Neural cell (in vitro differentiated cells): Measurements from ENCODE around the gene SSX2IP. TPM values are rescaled to one million over a fixed set of nuclear protein-coding genes. Genes with fewer than 3 reads are reported as not detected.

Experiments used
- H2AFZ ChIP-seq: fragments of 200-600, 300-800 bp; sonication (generic), shearing (Covaris generic); 2 replicates; pipeline ENCODE4 v1.6.0; 2014; ENCODE audit warnings: low read depth, mild to moderate bottlenecking, antibody characterized with exemption, low read length, moderate library complexity
- H3F3A ChIP-seq: fragments of 200-600 bp; shearing (Covaris generic); 2 replicates; pipeline ENCODE4 v1.6.1; 2016; ENCODE audit warnings: mild to moderate bottlenecking, moderate library complexity, mixed read lengths, antibody characterized with exemption, low read length; ENCODE audit not compliant: insufficient read depth, poor library complexity, severe bottlenecking
- H3K27ac ChIP-seq: fragments of 200-600, 300-800 bp; sonication (generic), shearing (Covaris generic); 2 replicates; pipeline ENCODE4 v1.5.1; 2014; ENCODE audit warnings: mild to moderate bottlenecking, low read length, moderate library complexity
- H3K27me3 ChIP-seq: fragments of 300-800, 200-600 bp; sonication (generic), shearing (Covaris generic); 2 replicates; pipeline ENCODE4 v1.6.0; 2014; ENCODE audit warnings: mild to moderate bottlenecking, low read depth, low read length, moderate library complexity; ENCODE audit not compliant: insufficient read depth
- H3K36me3 ChIP-seq: fragments of 300-800, 200-600 bp; sonication (generic), shearing (Covaris generic); 2 replicates; pipeline ENCODE4 v1.5.1; 2014; ENCODE audit warnings: mild to moderate bottlenecking, antibody characterized with exemption, low read length, moderate library complexity; ENCODE audit not compliant: insufficient read depth
- H3K4me2 ChIP-seq: fragments of 300-800, 200-600 bp; sonication (generic), shearing (Covaris generic); 2 replicates; pipeline ENCODE4 v1.6.0; 2014; ENCODE audit warnings: mild to moderate bottlenecking, low read length
- H3K4me3 ChIP-seq: fragments of 300-800, 200-600 bp; sonication (generic), shearing (Covaris generic); 2 replicates; pipeline ENCODE4 v1.5.1; 2014; ENCODE audit warnings: mild to moderate bottlenecking, low read length, moderate library complexity
- H3K79me2 ChIP-seq: fragments of 200-600 bp; shearing (Covaris generic); replicated peaks from 2 replicates; pipeline ENCODE4 v1.6.0; 2014; ENCODE audit warnings: mild to moderate bottlenecking, low read length, moderate library complexity; ENCODE audit not compliant: insufficient read depth
- H3K9ac ChIP-seq: fragments of 300-800, 200-600 bp; sonication (generic), shearing (Covaris generic); 2 replicates; pipeline ENCODE4 v1.6.1; 2016; ENCODE audit warnings: mild to moderate bottlenecking, low read length, mixed read lengths
- H3K9me2 ChIP-seq: fragments of 200-600 bp; shearing (Covaris generic); 2 replicates; pipeline ENCODE4 v1.6.1; 2016; ENCODE audit warnings: mild to moderate bottlenecking, low read length, mixed read lengths; ENCODE audit not compliant: insufficient read depth
- H3K9me3 ChIP-seq: fragments of 200-600, 300-800 bp; sonication (generic), shearing (Covaris generic); 2 replicates; pipeline ENCODE4 v1.6.1; 2016; ENCODE audit warnings: mild to moderate bottlenecking, mixed run types, low read length, moderate library complexity, mixed read lengths
- H4K20me1 ChIP-seq: fragments of 200-600 bp; shearing (Covaris generic); 2 replicates; pipeline ENCODE4 v1.6.1; 2016; ENCODE audit warnings: mild to moderate bottlenecking, mixed run types; ENCODE audit not compliant: insufficient read depth
- EP300 ChIP-seq: fragments of 450-650 bp; conservative IDR thresholded peaks from 2 replicates; pipeline ENCODE4 v1.6.1; 2014; ENCODE audit warnings: antibody characterized with exemption, mild to moderate bottlenecking, moderate library complexity; ENCODE audit not compliant: poor library complexity, severe bottlenecking
- EZH2 ChIP-seq: fragments of 200-600, 300-800 bp; shearing (Covaris generic), sonication (generic); IDR thresholded peaks from 2 replicates; pipeline ENCODE4 v1.6.1; 2014; ENCODE audit warnings: antibody characterized with exemption, low read length, borderline replicate concordance, mild to moderate bottlenecking; ENCODE audit not compliant: insufficient read depth, poor library complexity, severe bottlenecking
- MXI1 ChIP-seq: fragments of 450-650 bp; conservative IDR thresholded peaks from 2 replicates; pipeline ENCODE4 v1.6.1; 2014; ENCODE audit warnings: antibody characterized with exemption, mild to moderate bottlenecking; ENCODE audit not compliant: poor library complexity, severe bottlenecking
- POLR2AphosphoS5 ChIP-seq: IDR thresholded peaks from 2 replicates; pipeline ENCODE4 v1.6.1; 2012
- RAD21 ChIP-seq: fragments of 450-650 bp; conservative IDR thresholded peaks from 2 replicates; pipeline ENCODE4 v1.6.1; 2014; ENCODE audit warnings: antibody characterized with exemption, mild to moderate bottlenecking, moderate library complexity
- SMC3 ChIP-seq: fragments of 450-650 bp; conservative IDR thresholded peaks from 2 replicates; pipeline ENCODE4 v1.6.1; 2014; ENCODE audit warnings: antibody characterized with exemption, mild to moderate bottlenecking, moderate library complexity; ENCODE audit not compliant: poor library complexity
- TAF1 ChIP-seq: IDR thresholded peaks from 2 replicates; pipeline ENCODE4 v1.6.1; 2012; ENCODE audit warnings: low read depth
- polyA plus RNA-seq: library from polyadenylated mRNA; depleted of rRNA; stranded (reverse); fragments of >200 nt; gene quantifications from 2 replicates; pipeline ENCODE4 v1.2.3, GENCODE V29; 2014
- TF ChIP-seq, protein P1 (sequence below): fragments of 450-650 bp; IDR thresholded peaks from 2 replicates; pipeline ENCODE4 v1.5.1; 2014; ENCODE audit warnings: antibody characterized with exemption, mild to moderate bottlenecking, moderate library complexity; ENCODE audit not compliant: poor library complexity, severe bottlenecking
- TF ChIP-seq, protein P2 (sequence below): IDR thresholded peaks from 2 replicates; pipeline ENCODE4 v1.6.1; 2012; ENCODE audit warnings: borderline replicate concordance

The SSX2IP gene
- polyA plus RNA-seq, 1 donor from 2014 or later = 21.7 TPM

DNA sequence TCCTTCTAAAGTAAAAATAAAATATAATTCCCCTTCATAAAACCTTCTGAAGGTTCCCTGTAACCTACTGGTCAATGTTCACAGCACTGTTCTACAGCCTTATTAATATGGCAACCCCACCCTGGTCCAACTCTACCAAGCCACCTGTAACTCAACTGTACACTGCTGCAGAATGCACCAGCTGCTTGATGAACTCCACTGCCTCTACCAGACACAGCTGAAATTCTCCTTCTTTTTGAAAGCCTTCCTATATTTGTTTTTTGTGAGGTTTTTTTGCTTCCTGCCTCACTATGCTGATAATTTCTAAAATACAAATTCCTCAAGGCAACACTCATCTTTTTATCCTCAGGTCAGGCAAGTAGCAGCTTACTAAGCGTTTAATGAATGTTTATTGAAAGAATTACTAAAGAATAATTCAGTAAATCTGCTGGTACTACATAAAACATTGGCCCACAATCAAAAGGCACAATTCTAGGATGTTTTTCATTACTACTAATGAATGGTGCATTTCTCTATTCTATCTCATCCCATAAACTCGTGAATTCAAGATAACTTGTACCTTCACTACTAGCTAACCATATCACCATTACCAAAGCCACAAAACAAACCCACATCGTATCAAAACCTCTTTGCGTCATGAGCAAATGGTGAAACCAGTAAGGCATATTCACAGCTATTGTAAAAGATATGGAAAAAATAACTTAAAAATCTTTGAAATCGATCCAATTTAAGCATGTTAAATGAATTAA is 2.4 kb downstream of the SSX2IP start:
- Histone ChIP-seq H3K9me3 (no peaks in the 10 kb centered on the region), H3K27ac (no peak overlapping the region), H3K27me3 (no peaks in the 10 kb centered on the region)

DNA sequence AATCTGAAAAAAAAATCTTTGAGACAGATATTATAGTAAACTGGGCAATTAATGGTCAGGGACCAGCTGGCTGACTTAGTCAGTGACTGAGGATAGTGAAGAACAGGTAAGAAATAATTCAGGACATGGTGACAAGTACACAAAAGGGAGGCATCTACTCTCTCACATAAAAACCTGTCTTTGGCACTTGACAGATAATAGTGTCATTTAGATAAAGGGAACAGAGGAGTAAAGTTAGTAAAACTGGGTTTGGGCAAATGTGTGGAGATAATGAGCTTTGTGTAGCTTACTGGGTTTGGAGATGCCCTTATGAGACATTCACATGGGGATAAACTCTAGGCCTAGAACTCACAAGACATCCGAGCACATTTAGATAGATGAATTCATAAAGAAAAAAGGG is 4.0 kb downstream of the SSX2IP start:
- Histone ChIP-seq H3K27me3 (no peaks in the 10 kb centered on the region), H3K4me2 (no peak overlapping the region), H3F3A (no peaks in the 10 kb centered on the region), H3K4me3 (no peak overlapping the region), H2AFZ (no peak overlapping the region), H3K9ac (no peak overlapping the region), H3K9me2 (no peaks in the 10 kb centered on the region), H3K9me3 (no peaks in the 10 kb centered on the region), H3K79me2 (peaks cover 62% of the 10 kb centered on the region), H3K27ac (no peak overlapping the region), H3K36me3 (no peaks in the 10 kb centered on the region), H4K20me1 (no peaks in the 10 kb centered on the region)
- TF ChIP-seq EP300 (no peak), EZH2 (no peak), POLR2AphosphoS5 (no peak), RAD21 (no peak), TAF1 (no peak), SMC3 (no peak), MXI1 (no peak)
- TF ChIP-seq, protein P1, sequence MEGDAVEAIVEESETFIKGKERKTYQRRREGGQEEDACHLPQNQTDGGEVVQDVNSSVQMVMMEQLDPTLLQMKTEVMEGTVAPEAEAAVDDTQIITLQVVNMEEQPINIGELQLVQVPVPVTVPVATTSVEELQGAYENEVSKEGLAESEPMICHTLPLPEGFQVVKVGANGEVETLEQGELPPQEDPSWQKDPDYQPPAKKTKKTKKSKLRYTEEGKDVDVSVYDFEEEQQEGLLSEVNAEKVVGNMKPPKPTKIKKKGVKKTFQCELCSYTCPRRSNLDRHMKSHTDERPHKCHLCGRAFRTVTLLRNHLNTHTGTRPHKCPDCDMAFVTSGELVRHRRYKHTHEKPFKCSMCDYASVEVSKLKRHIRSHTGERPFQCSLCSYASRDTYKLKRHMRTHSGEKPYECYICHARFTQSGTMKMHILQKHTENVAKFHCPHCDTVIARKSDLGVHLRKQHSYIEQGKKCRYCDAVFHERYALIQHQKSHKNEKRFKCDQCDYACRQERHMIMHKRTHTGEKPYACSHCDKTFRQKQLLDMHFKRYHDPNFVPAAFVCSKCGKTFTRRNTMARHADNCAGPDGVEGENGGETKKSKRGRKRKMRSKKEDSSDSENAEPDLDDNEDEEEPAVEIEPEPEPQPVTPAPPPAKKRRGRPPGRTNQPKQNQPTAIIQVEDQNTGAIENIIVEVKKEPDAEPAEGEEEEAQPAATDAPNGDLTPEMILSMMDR = no peak
- TF ChIP-seq, protein P2, sequence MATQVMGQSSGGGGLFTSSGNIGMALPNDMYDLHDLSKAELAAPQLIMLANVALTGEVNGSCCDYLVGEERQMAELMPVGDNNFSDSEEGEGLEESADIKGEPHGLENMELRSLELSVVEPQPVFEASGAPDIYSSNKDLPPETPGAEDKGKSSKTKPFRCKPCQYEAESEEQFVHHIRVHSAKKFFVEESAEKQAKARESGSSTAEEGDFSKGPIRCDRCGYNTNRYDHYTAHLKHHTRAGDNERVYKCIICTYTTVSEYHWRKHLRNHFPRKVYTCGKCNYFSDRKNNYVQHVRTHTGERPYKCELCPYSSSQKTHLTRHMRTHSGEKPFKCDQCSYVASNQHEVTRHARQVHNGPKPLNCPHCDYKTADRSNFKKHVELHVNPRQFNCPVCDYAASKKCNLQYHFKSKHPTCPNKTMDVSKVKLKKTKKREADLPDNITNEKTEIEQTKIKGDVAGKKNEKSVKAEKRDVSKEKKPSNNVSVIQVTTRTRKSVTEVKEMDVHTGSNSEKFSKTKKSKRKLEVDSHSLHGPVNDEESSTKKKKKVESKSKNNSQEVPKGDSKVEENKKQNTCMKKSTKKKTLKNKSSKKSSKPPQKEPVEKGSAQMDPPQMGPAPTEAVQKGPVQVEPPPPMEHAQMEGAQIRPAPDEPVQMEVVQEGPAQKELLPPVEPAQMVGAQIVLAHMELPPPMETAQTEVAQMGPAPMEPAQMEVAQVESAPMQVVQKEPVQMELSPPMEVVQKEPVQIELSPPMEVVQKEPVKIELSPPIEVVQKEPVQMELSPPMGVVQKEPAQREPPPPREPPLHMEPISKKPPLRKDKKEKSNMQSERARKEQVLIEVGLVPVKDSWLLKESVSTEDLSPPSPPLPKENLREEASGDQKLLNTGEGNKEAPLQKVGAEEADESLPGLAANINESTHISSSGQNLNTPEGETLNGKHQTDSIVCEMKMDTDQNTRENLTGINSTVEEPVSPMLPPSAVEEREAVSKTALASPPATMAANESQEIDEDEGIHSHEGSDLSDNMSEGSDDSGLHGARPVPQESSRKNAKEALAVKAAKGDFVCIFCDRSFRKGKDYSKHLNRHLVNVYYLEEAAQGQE = no peak

More for the DNA sequence above, 2.4 kb downstream of the SSX2IP start:
- H3K9me2 ChIP-seq = no peaks in the 10 kb centered on the region
- H3K4me3 ChIP-seq = peak overlapping the region; percentile 80
- TF ChIP-seq MXI1 = no peak
- TF ChIP-seq TAF1 = no peak
- no peak for TF ChIP-seq SMC3
- TF ChIP-seq RAD21 = no peak
- TF ChIP-seq POLR2AphosphoS5 = no peak
- TF ChIP-seq, protein P2 = no peak
- no peak for TF ChIP-seq EP300
- no peak for TF ChIP-seq EZH2
- TF ChIP-seq, protein P1 = no peak
- no peaks in the 10 kb centered on the region for H3K36me3 ChIP-seq
- H3F3A ChIP-seq = no peaks in the 10 kb centered on the region
- peaks cover 58% of the 10 kb centered on the region for H3K79me2 ChIP-seq
- H3K4me2 ChIP-seq = peak overlapping the region; percentile 99
- H4K20me1 ChIP-seq = no peaks in the 10 kb centered on the region
- H2AFZ ChIP-seq = no peak overlapping the region
- H3K9ac ChIP-seq = no peak overlapping the region
